Neural cell (in vitro differentiated cells): ENCODE data around the gene SNRK. TPM values are rescaled to one million over a fixed set of nuclear protein-coding genes. Genes with fewer than 3 reads are reported as not detected.

Experiments
- H2AFZ ChIP-seq: fragments of 200-600, 300-800 bp; sonication (generic), shearing (Covaris generic); 2 replicates; pipeline ENCODE4 v1.6.0; 2014; ENCODE audit warnings: low read depth, mild to moderate bottlenecking, antibody characterized with exemption, low read length, moderate library complexity
- H3F3A ChIP-seq: fragments of 200-600 bp; shearing (Covaris generic); 2 replicates; pipeline ENCODE4 v1.6.1; 2016; ENCODE audit warnings: mild to moderate bottlenecking, moderate library complexity, mixed read lengths, antibody characterized with exemption, low read length; ENCODE audit not compliant: insufficient read depth, poor library complexity, severe bottlenecking
- H3K27ac ChIP-seq: fragments of 200-600, 300-800 bp; sonication (generic), shearing (Covaris generic); 2 replicates; pipeline ENCODE4 v1.5.1; 2014; ENCODE audit warnings: mild to moderate bottlenecking, low read length, moderate library complexity
- H3K27me3 ChIP-seq: fragments of 300-800, 200-600 bp; sonication (generic), shearing (Covaris generic); 2 replicates; pipeline ENCODE4 v1.6.0; 2014; ENCODE audit warnings: mild to moderate bottlenecking, low read depth, low read length, moderate library complexity; ENCODE audit not compliant: insufficient read depth
- H3K36me3 ChIP-seq: fragments of 300-800, 200-600 bp; sonication (generic), shearing (Covaris generic); 2 replicates; pipeline ENCODE4 v1.5.1; 2014; ENCODE audit warnings: mild to moderate bottlenecking, antibody characterized with exemption, low read length, moderate library complexity; ENCODE audit not compliant: insufficient read depth
- H3K4me2 ChIP-seq: fragments of 300-800, 200-600 bp; sonication (generic), shearing (Covaris generic); 2 replicates; pipeline ENCODE4 v1.6.0; 2014; ENCODE audit warnings: mild to moderate bottlenecking, low read length
- H3K4me3 ChIP-seq: fragments of 300-800, 200-600 bp; sonication (generic), shearing (Covaris generic); 2 replicates; pipeline ENCODE4 v1.5.1; 2014; ENCODE audit warnings: mild to moderate bottlenecking, low read length, moderate library complexity
- H3K79me2 ChIP-seq: fragments of 200-600 bp; shearing (Covaris generic); replicated peaks from 2 replicates; pipeline ENCODE4 v1.6.0; 2014; ENCODE audit warnings: mild to moderate bottlenecking, low read length, moderate library complexity; ENCODE audit not compliant: insufficient read depth
- H3K9ac ChIP-seq: fragments of 300-800, 200-600 bp; sonication (generic), shearing (Covaris generic); 2 replicates; pipeline ENCODE4 v1.6.1; 2016; ENCODE audit warnings: mild to moderate bottlenecking, low read length, mixed read lengths
- H3K9me2 ChIP-seq: fragments of 200-600 bp; shearing (Covaris generic); 2 replicates; pipeline ENCODE4 v1.6.1; 2016; ENCODE audit warnings: mild to moderate bottlenecking, low read length, mixed read lengths; ENCODE audit not compliant: insufficient read depth
- H3K9me3 ChIP-seq: fragments of 200-600, 300-800 bp; sonication (generic), shearing (Covaris generic); 2 replicates; pipeline ENCODE4 v1.6.1; 2016; ENCODE audit warnings: mild to moderate bottlenecking, mixed run types, low read length, moderate library complexity, mixed read lengths
- H4K20me1 ChIP-seq: fragments of 200-600 bp; shearing (Covaris generic); 2 replicates; pipeline ENCODE4 v1.6.1; 2016; ENCODE audit warnings: mild to moderate bottlenecking, mixed run types; ENCODE audit not compliant: insufficient read depth
- EP300 ChIP-seq: fragments of 450-650 bp; conservative IDR thresholded peaks from 2 replicates; pipeline ENCODE4 v1.6.1; 2014; ENCODE audit warnings: antibody characterized with exemption, mild to moderate bottlenecking, moderate library complexity; ENCODE audit not compliant: poor library complexity, severe bottlenecking
- EZH2 ChIP-seq: fragments of 200-600, 300-800 bp; shearing (Covaris generic), sonication (generic); IDR thresholded peaks from 2 replicates; pipeline ENCODE4 v1.6.1; 2014; ENCODE audit warnings: antibody characterized with exemption, low read length, borderline replicate concordance, mild to moderate bottlenecking; ENCODE audit not compliant: insufficient read depth, poor library complexity, severe bottlenecking
- MXI1 ChIP-seq: fragments of 450-650 bp; conservative IDR thresholded peaks from 2 replicates; pipeline ENCODE4 v1.6.1; 2014; ENCODE audit warnings: antibody characterized with exemption, mild to moderate bottlenecking; ENCODE audit not compliant: poor library complexity, severe bottlenecking
- POLR2AphosphoS5 ChIP-seq: IDR thresholded peaks from 2 replicates; pipeline ENCODE4 v1.6.1; 2012
- RAD21 ChIP-seq: fragments of 450-650 bp; conservative IDR thresholded peaks from 2 replicates; pipeline ENCODE4 v1.6.1; 2014; ENCODE audit warnings: antibody characterized with exemption, mild to moderate bottlenecking, moderate library complexity
- SMC3 ChIP-seq: fragments of 450-650 bp; conservative IDR thresholded peaks from 2 replicates; pipeline ENCODE4 v1.6.1; 2014; ENCODE audit warnings: antibody characterized with exemption, mild to moderate bottlenecking, moderate library complexity; ENCODE audit not compliant: poor library complexity
- TAF1 ChIP-seq: IDR thresholded peaks from 2 replicates; pipeline ENCODE4 v1.6.1; 2012; ENCODE audit warnings: low read depth
- polyA plus RNA-seq: library from polyadenylated mRNA; depleted of rRNA; stranded (reverse); fragments of >200 nt; gene quantifications from 2 replicates; pipeline ENCODE4 v1.2.3, GENCODE V29; 2014
- TF ChIP-seq, protein P1 (sequence below): fragments of 450-650 bp; IDR thresholded peaks from 2 replicates; pipeline ENCODE4 v1.5.1; 2014; ENCODE audit warnings: antibody characterized with exemption, mild to moderate bottlenecking, moderate library complexity; ENCODE audit not compliant: poor library complexity, severe bottlenecking
- TF ChIP-seq, protein P2 (sequence below): IDR thresholded peaks from 2 replicates; pipeline ENCODE4 v1.6.1; 2012; ENCODE audit warnings: borderline replicate concordance

The SNRK gene
- polyA plus RNA-seq, 1 donor from 2014 or later, result 27.3 TPM

DNA sequence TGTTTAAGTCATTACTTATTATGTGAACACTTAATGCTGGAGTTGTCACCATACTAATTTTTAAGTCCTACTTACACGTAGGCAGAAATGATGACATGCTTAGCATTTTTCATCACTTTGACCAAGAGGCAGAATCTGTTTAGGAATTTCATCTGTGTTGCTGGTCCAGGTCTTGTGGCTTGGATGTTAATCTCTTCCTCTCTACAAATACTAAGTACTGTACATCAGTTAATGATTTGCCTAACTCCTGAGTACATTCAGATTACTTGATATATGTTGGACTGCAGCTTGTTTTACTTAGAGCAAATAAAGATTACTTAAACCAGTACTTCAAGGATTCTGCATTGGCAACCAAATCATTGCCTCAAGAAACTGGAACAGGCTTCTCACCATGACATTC lies 8.6 kb downstream of the SNRK start:
- Histone ChIP-seq H3K4me3 (no peak overlapping the region), H3K9me2 (no peaks in the 10 kb centered on the region), H3K4me2 (no peak overlapping the region), H3K9ac (no peak overlapping the region), H3F3A (no peaks in the 10 kb centered on the region), H3K79me2 (peaks cover 77% of the 10 kb centered on the region), H3K27ac (no peak overlapping the region), H3K27me3 (no peaks in the 10 kb centered on the region), H3K9me3 (no peaks in the 10 kb centered on the region), H2AFZ (no peak overlapping the region), H3K36me3 (no peaks in the 10 kb centered on the region), H4K20me1 (no peaks in the 10 kb centered on the region)
- TF ChIP-seq RAD21, result no peak
- TF ChIP-seq EP300, result no peak
- TF ChIP-seq MXI1, result no peak
- TF ChIP-seq POLR2AphosphoS5, result no peak
- no peak for TF ChIP-seq EZH2
- TF ChIP-seq, protein P1, sequence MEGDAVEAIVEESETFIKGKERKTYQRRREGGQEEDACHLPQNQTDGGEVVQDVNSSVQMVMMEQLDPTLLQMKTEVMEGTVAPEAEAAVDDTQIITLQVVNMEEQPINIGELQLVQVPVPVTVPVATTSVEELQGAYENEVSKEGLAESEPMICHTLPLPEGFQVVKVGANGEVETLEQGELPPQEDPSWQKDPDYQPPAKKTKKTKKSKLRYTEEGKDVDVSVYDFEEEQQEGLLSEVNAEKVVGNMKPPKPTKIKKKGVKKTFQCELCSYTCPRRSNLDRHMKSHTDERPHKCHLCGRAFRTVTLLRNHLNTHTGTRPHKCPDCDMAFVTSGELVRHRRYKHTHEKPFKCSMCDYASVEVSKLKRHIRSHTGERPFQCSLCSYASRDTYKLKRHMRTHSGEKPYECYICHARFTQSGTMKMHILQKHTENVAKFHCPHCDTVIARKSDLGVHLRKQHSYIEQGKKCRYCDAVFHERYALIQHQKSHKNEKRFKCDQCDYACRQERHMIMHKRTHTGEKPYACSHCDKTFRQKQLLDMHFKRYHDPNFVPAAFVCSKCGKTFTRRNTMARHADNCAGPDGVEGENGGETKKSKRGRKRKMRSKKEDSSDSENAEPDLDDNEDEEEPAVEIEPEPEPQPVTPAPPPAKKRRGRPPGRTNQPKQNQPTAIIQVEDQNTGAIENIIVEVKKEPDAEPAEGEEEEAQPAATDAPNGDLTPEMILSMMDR, result no peak
- no peak for TF ChIP-seq TAF1
- TF ChIP-seq SMC3, result no peak
- TF ChIP-seq, protein P2, sequence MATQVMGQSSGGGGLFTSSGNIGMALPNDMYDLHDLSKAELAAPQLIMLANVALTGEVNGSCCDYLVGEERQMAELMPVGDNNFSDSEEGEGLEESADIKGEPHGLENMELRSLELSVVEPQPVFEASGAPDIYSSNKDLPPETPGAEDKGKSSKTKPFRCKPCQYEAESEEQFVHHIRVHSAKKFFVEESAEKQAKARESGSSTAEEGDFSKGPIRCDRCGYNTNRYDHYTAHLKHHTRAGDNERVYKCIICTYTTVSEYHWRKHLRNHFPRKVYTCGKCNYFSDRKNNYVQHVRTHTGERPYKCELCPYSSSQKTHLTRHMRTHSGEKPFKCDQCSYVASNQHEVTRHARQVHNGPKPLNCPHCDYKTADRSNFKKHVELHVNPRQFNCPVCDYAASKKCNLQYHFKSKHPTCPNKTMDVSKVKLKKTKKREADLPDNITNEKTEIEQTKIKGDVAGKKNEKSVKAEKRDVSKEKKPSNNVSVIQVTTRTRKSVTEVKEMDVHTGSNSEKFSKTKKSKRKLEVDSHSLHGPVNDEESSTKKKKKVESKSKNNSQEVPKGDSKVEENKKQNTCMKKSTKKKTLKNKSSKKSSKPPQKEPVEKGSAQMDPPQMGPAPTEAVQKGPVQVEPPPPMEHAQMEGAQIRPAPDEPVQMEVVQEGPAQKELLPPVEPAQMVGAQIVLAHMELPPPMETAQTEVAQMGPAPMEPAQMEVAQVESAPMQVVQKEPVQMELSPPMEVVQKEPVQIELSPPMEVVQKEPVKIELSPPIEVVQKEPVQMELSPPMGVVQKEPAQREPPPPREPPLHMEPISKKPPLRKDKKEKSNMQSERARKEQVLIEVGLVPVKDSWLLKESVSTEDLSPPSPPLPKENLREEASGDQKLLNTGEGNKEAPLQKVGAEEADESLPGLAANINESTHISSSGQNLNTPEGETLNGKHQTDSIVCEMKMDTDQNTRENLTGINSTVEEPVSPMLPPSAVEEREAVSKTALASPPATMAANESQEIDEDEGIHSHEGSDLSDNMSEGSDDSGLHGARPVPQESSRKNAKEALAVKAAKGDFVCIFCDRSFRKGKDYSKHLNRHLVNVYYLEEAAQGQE, result no peak

DNA sequence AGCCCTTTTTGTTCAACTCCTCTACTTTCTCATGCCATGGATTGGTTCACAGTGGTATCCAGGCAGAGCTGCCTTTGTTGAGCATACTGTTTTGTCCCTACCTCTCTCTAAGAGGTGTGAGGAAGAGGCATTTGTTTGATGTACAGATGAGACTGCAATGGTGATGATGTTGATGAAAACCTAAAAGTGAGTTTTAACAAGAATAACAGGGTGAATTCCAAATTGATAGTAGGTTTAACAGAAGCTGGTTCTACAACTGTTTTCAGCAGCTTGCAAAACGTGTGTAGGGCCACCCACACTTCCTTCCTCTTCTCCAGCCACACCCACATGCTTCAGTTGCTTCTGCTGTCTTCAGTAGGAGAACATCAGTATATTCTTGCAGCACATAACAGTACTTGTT lies 10.2 kb downstream of the SNRK start:
- no peak overlapping the region for H2AFZ ChIP-seq
- H3K79me2 ChIP-seq, result peaks cover 68% of the 10 kb centered on the region
- H3K9ac ChIP-seq, result no peak overlapping the region
- no peaks in the 10 kb centered on the region for H3F3A ChIP-seq
- no peaks in the 10 kb centered on the region for H3K9me2 ChIP-seq
- no peaks in the 10 kb centered on the region for H3K9me3 ChIP-seq
- H3K4me2 ChIP-seq, result no peak overlapping the region
- no peaks in the 10 kb centered on the region for H3K36me3 ChIP-seq
- no peaks in the 10 kb centered on the region for H4K20me1 ChIP-seq
- H3K27ac ChIP-seq, result no peak overlapping the region
- no peaks in the 10 kb centered on the region for H3K27me3 ChIP-seq
- no peak for TF ChIP-seq RAD21
- TF ChIP-seq SMC3, result no peak
- no peak for TF ChIP-seq TAF1
- H3K4me3 ChIP-seq, result no peak overlapping the region

DNA sequence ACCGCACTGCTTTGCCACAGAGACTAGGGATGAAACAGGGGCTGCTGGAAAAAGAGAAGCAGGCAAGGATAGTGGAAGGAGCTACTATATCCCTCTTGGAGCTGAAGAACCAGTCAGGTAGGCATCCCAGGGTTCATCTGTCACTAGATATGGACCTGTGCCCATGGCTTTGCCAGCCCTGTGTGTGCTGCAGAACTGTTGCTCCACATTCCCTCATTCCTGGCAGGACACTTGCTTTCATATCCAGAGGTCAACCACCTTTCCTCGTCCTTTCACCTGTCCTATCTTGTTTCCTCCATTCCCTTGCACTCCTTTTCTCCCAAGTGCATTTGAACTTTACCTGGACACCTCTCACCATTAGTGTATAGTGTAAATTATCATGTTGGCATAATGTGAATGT lies 12.0 kb downstream of the SNRK start:
- H3K4me3 ChIP-seq, result no peak overlapping the region
- H3K27ac ChIP-seq, result no peak overlapping the region
- no peaks in the 10 kb centered on the region for H4K20me1 ChIP-seq
- H3K27me3 ChIP-seq, result no peaks in the 10 kb centered on the region
- TF ChIP-seq RAD21, result no peak
- TF ChIP-seq POLR2AphosphoS5, result no peak
- TF ChIP-seq SMC3, result no peak
- TF ChIP-seq, protein P1, result no peak
- TF ChIP-seq, protein P2, result no peak
- TF ChIP-seq EZH2, result no peak
- H3K79me2 ChIP-seq, result peaks cover 63% of the 10 kb centered on the region
- no peak overlapping the region for H2AFZ ChIP-seq
- no peak overlapping the region for H3K9ac ChIP-seq
- H3K36me3 ChIP-seq, result peaks cover 3% of the 10 kb centered on the region
- no peaks in the 10 kb centered on the region for H3F3A ChIP-seq
- no peak overlapping the region for H3K4me2 ChIP-seq
- no peaks in the 10 kb centered on the region for H3K9me3 ChIP-seq
- no peaks in the 10 kb centered on the region for H3K9me2 ChIP-seq
